Adrenal gland (tissue), 5 donors: ENCODE results near the gene PROCR.

Experiments
- POLR2A ChIP-seq, 2 donors: fragments of 450-650 bp; IDR thresholded peaks; one replicate each; pipeline ENCODE4 v1.6.1; 2017; ENCODE audit warnings: antibody characterized with exemption in 2 of 2, mild to moderate bottlenecking in 2 of 2, moderate library complexity in 1 of 2
- TF ChIP-seq, protein P1 (sequence below), 6 experiments: fragments of 450-650 bp in 4 of 6; fragments of 200-600 bp in 2 of 6; sonication (generic) in 1 of 6; IDR thresholded peaks; 1 replicate in 5 of 6; 2 replicates in 1 of 6; pipeline versions ENCODE4 v1.5.1 to v1.8.0; 2016 to 2021; ENCODE audit warnings: antibody characterized with exemption in 6 of 6, mild to moderate bottlenecking in 2 of 6, moderate library complexity in 1 of 6
- donor health status: DM: no; HTN: no; CAD: no.

DNA sequence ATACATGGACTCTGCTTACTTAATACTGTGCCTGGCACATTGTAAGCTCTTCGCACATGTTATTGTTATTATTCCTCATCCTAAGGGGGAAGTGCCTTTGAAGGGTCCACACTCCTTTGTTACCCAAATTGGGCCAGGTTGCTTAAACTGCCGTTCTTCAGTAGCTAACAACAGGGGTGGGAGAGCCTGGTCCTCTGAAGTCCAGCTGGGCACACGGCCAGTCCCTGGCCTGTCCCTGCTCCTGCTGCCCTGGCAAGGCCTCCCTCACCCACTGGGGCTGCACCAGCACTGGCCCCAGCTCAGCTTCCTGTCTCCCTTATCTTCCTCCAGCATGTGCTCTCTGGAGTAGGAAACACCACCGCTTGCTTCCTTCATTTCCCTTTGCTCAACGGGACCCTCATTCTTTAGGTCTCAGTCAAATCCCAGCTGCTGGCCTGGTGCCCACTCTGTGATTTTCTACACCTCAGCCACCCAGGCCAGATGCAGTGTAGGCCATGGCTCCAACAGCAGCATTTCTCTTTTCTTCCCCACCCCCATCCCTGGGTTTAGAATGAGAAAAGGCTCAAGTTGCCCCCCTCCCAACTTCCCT is 5.5 kb upstream of the PROCR start:
- TF ChIP-seq, protein P1, sequence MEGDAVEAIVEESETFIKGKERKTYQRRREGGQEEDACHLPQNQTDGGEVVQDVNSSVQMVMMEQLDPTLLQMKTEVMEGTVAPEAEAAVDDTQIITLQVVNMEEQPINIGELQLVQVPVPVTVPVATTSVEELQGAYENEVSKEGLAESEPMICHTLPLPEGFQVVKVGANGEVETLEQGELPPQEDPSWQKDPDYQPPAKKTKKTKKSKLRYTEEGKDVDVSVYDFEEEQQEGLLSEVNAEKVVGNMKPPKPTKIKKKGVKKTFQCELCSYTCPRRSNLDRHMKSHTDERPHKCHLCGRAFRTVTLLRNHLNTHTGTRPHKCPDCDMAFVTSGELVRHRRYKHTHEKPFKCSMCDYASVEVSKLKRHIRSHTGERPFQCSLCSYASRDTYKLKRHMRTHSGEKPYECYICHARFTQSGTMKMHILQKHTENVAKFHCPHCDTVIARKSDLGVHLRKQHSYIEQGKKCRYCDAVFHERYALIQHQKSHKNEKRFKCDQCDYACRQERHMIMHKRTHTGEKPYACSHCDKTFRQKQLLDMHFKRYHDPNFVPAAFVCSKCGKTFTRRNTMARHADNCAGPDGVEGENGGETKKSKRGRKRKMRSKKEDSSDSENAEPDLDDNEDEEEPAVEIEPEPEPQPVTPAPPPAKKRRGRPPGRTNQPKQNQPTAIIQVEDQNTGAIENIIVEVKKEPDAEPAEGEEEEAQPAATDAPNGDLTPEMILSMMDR (IDR thresholded peaks at IDR 0.05), result no peak
- no peak for TF ChIP-seq POLR2A (IDR thresholded peaks at IDR 0.05)
